Heart right ventricle (tissue), 16 donors: ENCODE data around the gene PPM1K. TPM values are rescaled to one million over a fixed set of nuclear protein-coding genes. Genes with fewer than 3 reads are reported as not detected.

Experiments
- ATAC-seq, 8 donors: fragments of 200-7000 bp; cut with Tn5 transposase; one replicate each; pipeline ENCODE4 v1.9.1; 2020; ENCODE audit warnings: mild to moderate bottlenecking in 8 of 8, moderate library complexity in 8 of 8, moderate number of reproducible peaks in 1 of 8
- DNase-seq, 2 donors: peaks; one replicate each; pipeline ENCODE4 v3.0.0-alpha.2; 2020
- H3K27ac ChIP-seq, 10 donors: fragments of 200-600 bp; sonication (generic) in 2 of 10; one replicate each; pipeline versions ENCODE4 v1.5.0 to v1.8.0; 2020 to 2022; ENCODE audit warnings: mild to moderate bottlenecking in 3 of 10
- H3K27me3 ChIP-seq, 7 donors: fragments of 200-600 bp; one replicate each; pipeline ENCODE4 v1.8.0; 2021 to 2022; ENCODE audit warnings: mild to moderate bottlenecking in 2 of 7
- H3K36me3 ChIP-seq, 9 donors: fragments of 200-600 bp; sonication (generic) in 1 of 9; one replicate each; pipeline versions ENCODE4 v1.5.0 to v1.8.0; 2020 to 2022; ENCODE audit warnings: mild to moderate bottlenecking in 2 of 9
- H3K4me1 ChIP-seq, 9 donors: fragments of 200-600 bp; sonication (generic) in 1 of 9; one replicate each; pipeline versions ENCODE4 v1.5.0 to v1.8.0; 2020 to 2022; ENCODE audit warnings: mild to moderate bottlenecking in 4 of 9
- H3K4me3 ChIP-seq, 10 donors: fragments of 200-600 bp; sonication (generic) in 2 of 10; one replicate each; pipeline versions ENCODE4 v1.5.0 to v1.8.0; 2020 to 2022; ENCODE audit warnings: mild to moderate bottlenecking in 7 of 10, moderate library complexity in 2 of 10
- H3K9me3 ChIP-seq, 11 donors: fragments of 200-600 bp in 10 of 11; sonication (generic) in 2 of 11; one replicate each; pipeline versions ENCODE4 v1.5.0 to v1.8.0; 2013 to 2022; ENCODE audit warnings: mild to moderate bottlenecking in 2 of 11, control low read depth in 1 of 11, moderate library complexity in 1 of 11
- WGBS, 2 donors: extraction: QIAGEN DNeasy Blood & Tissue Kit; methylation state at CpG; one replicate each; pipeline ENCODE4 v1.1.7; 2013; ENCODE audit warnings: inconsistent platforms in 1 of 2; 5-methylcytosine and 5-hydroxymethylcytosine counted together
- intact Hi-C, 10 donors: fragments of 100-400 bp; cut with DNase I; formaldehyde crosslinking; loops; one replicate each; pipeline versions ENCODE4 v1.11.1 to v1.14.2; 2022
- polyA plus RNA-seq, 2 donors: library from polyadenylated mRNA; stranded (reverse); fragments of 200-250 nt; gene quantifications; one replicate each; pipeline ENCODE4 v1.2.3, GENCODE V29; 2013
- total RNA-seq, 10 donors: library from RNA; stranded (reverse); fragmentation: NEBNext Ultra II Directional in 3 of 10; extraction: Animal tissue kit (Norgen Biotek cat#: 25700) in 3 of 10; gene quantifications; one replicate each; pipeline versions ENCODE4 v1.2.1 to v1.2.4, GENCODE V29; 2021 to 2023
- TF ChIP-seq, protein P1 (sequence below), 9 donors: fragments of 200-600 bp; sonication (generic) in 2 of 9; IDR thresholded peaks; one replicate each; pipeline versions ENCODE4 v1.5.0 to v1.8.0; 2021 to 2022; ENCODE audit warnings: antibody characterized with exemption in 9 of 9, mild to moderate bottlenecking in 5 of 9, moderate library complexity in 1 of 9
- donor health status: Arrhythmogenic right ventricular cardiomyopathy.
- donor health status: ischemic (EF 13 %, LVEDD 7.1; RV severe dilation, severe dysfunction).
- donor health status: healthy with polysubstance abuse.
- donor health status: DM: no; HTN: yes; CAD: no.
- donor health status: DM: no; HTN: no; CAD: no.
- donor health status: ischemic (EF 25% LVEDD 6.9; RV normal size, moderate dysfunction).
- donor health status: ischemic (EF 25% LVEDD 5.7; RV mildly dilated, moderate dysfunction).
- donor health status: healthy.
- donor health status: DM: yes; HTN: yes; CAD: no.
- donor health status: Ischemic cardiomyopathy.
- donor health status: ischemic (EF 35%, LVEDD 5.7; RV mildly dilated, moderate dysfunction).
- donor health status: nonischemic (EF 11% LVEDD 7.7; RV severe dilation, severe dysfunction).
- donor health status: DM: yes; HTN: yes; CAD: no.
- donor health status: PGD.
- donor health status: ischemic (EF 29% LVEDD 5.4; RV normal size, mild dysfunction).
- donor health status: nonischemic (EF 23%, LVEDD 6.1; RV moderate dilation, normal function).

The PPM1K gene
- total and polyA plus RNA-seq, 12 donors: 47.4 to 357 (median 247) TPM

DNA sequence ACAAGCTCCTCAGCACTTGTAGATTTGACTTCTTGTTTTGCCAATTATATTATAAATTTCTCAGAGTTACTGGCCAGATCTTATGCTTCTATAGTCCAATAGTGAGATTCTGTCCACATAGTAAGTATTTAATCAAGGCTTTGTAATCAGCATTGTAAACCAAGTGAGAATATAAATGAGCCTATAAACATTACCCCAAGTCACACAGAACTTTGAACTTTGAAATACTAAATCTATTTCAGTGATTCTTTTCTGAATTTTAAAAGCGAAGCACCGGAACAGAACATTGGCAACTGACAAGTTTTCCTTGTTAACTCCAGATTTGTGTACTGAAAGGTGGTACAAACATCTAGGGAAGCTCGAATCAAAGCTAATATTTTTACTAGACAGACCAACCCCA, 37.2 kb downstream of the PPM1K start:
- H3K4me1 ChIP-seq: peaks cover 0 to 5% (median 0%) of the 10 kb centered on the region in 9 donors
- intact Hi-C loops: no loop called here
- no peak for DNase-seq
- H3K9me3 ChIP-seq: no peaks in the 10 kb centered on the region
- H3K36me3 ChIP-seq: no peaks in the 10 kb centered on the region
- no peak for ATAC-seq
- 69 to 76% methylated on average over 3 of the region's 3 CpGs for WGBS, 2 donors
- H3K27ac ChIP-seq: no peak overlapping the region
- H3K27me3 ChIP-seq: no peaks in the 10 kb centered on the region
- TF ChIP-seq, protein P1, sequence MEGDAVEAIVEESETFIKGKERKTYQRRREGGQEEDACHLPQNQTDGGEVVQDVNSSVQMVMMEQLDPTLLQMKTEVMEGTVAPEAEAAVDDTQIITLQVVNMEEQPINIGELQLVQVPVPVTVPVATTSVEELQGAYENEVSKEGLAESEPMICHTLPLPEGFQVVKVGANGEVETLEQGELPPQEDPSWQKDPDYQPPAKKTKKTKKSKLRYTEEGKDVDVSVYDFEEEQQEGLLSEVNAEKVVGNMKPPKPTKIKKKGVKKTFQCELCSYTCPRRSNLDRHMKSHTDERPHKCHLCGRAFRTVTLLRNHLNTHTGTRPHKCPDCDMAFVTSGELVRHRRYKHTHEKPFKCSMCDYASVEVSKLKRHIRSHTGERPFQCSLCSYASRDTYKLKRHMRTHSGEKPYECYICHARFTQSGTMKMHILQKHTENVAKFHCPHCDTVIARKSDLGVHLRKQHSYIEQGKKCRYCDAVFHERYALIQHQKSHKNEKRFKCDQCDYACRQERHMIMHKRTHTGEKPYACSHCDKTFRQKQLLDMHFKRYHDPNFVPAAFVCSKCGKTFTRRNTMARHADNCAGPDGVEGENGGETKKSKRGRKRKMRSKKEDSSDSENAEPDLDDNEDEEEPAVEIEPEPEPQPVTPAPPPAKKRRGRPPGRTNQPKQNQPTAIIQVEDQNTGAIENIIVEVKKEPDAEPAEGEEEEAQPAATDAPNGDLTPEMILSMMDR (IDR thresholded peaks at IDR 0.05): no peak
- H3K4me3 ChIP-seq: no peak overlapping the region

DNA sequence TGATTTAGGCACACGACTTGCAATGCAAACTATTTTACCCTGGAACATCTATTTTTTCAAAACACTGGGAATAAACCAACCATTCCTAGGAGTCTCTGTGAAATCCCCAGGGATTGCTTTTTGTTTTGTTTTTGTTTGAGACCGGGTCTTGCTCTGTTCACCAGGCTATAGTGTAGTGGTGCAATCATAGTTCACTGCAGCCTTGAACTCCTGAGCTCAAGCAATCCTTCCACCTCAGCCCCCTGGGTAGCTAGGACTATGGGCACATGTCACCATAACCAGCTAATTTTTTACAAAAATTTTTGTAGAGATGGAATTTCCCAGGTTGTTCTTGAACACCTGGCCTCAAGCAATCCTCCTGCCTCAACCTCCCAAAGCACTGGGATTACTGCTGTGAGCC, 37.8 kb downstream of the PPM1K start:
- Histone ChIP-seq H3K4me3 (no peak overlapping the region), H3K27ac (no peak overlapping the region), H3K27me3 (no peaks in the 10 kb centered on the region), H3K36me3 (no peaks in the 10 kb centered on the region), H3K4me1 (peaks cover 0 to 5% (median 0%) of the 10 kb centered on the region in 9 donors), H3K9me3 (no peaks in the 10 kb centered on the region)
- ATAC-seq (no peak), DNase-seq (no peak)
- TF ChIP-seq, protein P1 (IDR thresholded peaks at IDR 0.05): no peak
- WGBS, 2 donors: 51 to 67% methylated on average over 2 of the region's 2 CpGs
- intact Hi-C loops: no loop called here

DNA sequence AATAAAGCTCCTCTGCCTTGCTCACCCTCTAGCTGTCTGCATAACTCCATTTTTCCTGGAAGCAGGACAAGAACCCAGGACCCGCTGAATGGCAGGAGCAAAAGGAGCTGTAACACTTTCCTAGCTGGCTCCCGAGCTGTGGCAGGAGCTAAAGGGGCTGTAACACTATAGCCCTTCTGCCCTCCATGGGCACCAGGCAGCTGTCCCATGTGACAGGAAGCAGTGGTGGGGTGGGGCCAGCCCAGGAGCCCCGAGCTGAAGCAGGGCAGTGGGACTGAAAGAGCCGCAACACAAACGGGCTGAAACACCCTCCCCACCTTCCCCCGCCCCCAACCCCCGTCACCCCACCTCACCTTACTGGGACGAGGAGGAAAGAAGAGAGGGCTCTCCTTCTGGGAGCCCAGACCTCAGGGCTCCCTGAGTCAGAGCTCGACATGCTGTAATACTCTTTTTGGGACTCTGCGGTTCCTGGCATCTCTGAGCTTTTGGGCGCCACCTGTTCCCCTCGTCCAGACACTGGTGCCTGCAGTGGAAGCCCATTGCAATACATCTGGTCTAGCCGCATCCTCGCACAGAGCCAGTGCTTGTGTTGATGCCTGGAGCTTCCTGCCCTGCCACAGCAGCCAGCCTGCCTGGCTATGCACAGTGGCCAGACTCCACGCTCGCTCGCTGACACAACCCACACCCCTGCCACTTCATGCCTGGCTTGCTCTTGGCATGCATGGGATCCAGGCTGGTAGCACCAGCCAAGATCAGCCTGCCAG, 39.4 kb downstream of the PPM1K start:
- Histone ChIP-seq H3K4me3 (peak overlapping the region in 1 of 10 donors; percentile 27), H3K9me3 (no peaks in the 10 kb centered on the region), H3K27me3 (no peaks in the 10 kb centered on the region), H3K36me3 (no peaks in the 10 kb centered on the region), H3K27ac (no peak overlapping the region), H3K4me1 (peaks cover 0 to 12% (median 0%) of the 10 kb centered on the region in 9 donors)
- TF ChIP-seq, protein P1 (IDR thresholded peaks at IDR 0.05): no peak
- DNase-seq (peak in 1 of 2 donors; percentile 20), ATAC-seq (peak in 6 of 8 donors; percentile 16 to 60 (median 41))
- WGBS, 2 donors: 73 to 76% methylated on average over 17 of the region's 17 CpGs
- intact Hi-C loops: loop anchor here in 1 of 10 donors (5.0 kb wide), 1 partner anchor 37 kb away; the partner anchor contains the start of gene PPM1K

DNA sequence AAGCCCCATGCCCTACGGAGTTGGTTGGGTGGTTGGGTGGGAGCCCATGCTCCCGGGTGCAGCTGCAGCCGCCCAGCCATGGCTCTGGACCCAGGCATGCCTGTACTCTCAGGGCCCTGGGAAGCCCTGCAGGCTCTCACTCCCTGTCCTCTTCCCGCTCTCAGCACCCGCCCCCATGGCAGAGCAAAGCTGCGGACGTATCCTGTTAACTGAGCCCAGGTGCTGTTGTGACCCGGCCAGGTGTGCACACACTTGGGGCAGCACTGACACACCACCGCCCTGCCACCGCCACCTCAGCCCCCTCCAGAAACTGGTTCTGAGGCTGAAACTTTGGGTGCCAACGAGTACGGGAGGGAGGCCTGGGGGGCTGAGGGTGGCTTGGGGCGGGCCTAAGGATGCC, 40.3 kb downstream of the PPM1K start:
- TF ChIP-seq, protein P1 (IDR thresholded peaks at IDR 0.05): no peak
- ATAC-seq: peak in 1 of 8 donors; percentile 7
- peaks cover 0 to 21% (median 5%) of the 10 kb centered on the region in 9 donors for H3K4me1 ChIP-seq
- no peaks in the 10 kb centered on the region for H3K27me3 ChIP-seq
- intact Hi-C loops: loop anchor here in 1 of 10 donors (5.0 kb wide), 1 partner anchor 38 kb away; the partner anchor contains the start of gene PPM1K
- H3K9me3 ChIP-seq: no peaks in the 10 kb centered on the region
- H3K36me3 ChIP-seq: no peaks in the 10 kb centered on the region
- DNase-seq: no peak
- no peak overlapping the region for H3K4me3 ChIP-seq
- 88 to 90% methylated on average over 13 of the region's 13 CpGs for whole genome bisulfite sequencing, 2 donors
- H3K27ac ChIP-seq: no peak overlapping the region
